ENCODE results near the gene ESYT1. TPM values are rescaled to one million over a fixed set of nuclear protein-coding genes. Genes with fewer than 3 reads are reported as not detected.

The ESYT1 gene
- total and polyA plus RNA-seq, 10 of the 15 experiments (the other 5 are each of a cell fraction or from before 2014, with no cell fraction given), result 47.5 to 120 (median 87.1) TPM

DNA sequence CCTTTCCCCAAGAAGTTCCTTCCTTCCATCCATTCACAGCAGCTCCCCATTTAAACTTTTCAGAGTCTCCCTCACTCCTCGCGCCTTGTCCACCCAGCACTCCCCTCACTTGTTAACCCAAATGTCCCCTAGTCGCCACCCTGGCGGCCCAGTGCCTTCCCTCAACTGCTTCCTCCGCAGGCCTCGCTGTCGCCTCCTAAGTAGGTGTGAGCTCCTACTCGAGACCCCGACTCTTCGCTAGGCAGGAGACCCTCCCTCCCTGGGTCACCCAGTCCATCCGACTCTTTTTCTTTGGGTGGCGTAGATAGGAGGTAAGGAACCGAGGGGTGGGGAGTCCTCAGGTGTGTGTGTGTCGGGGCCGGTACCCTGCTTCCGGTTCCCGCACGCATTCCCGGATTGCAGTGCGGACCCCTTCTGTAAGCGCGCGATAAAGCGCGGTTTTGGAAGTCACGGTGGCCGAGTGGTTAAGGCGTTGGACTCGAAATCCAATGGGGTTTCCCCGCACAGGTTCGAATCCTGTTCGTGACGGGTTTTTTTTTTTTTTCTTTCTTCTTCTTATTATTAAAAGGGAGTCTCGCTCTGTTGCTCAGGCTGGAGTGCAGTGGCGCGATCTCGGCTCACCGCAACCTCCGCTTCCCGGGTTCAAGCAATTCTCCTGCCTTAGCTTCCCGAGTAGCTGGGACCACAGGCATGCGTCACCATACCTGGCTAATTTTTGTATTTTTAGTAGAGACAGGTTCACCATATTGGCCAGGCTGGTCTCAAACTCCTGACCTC lies 62.0 kb downstream of the ESYT1 start (continued):
- TF ChIP-seq ZBTB40 (IDR thresholded peaks at IDR 0.05; ENCODE audit: borderline replicate concordance), result peak; percentile 73
- peak; percentile 64; the same call in 1 of the 2 replicates for TF ChIP-seq POLR2A (IDR thresholded peaks at IDR 0.05; ENCODE audit: low read depth, low read length)
- TF ChIP-seq JUNB (IDR thresholded peaks at IDR 0.05), result no peak
- no peak for TF ChIP-seq E4F1 (IDR thresholded peaks at IDR 0.05; ENCODE audit: borderline replicate concordance, partially characterized antibody)
- TF ChIP-seq ZNF24 (IDR thresholded peaks at IDR 0.05), result peak; percentile 94
